Uterus (tissue), 2 donors: Measurements from ENCODE around the gene NIPBL.

Source experiments
- POLR2A ChIP-seq, 2 donors: fragments of 450-650 bp; IDR thresholded peaks; one replicate each; pipeline ENCODE4 v1.6.1; 2016; ENCODE audit warnings: antibody characterized with exemption in 2 of 2, mild to moderate bottlenecking in 1 of 2, moderate library complexity in 1 of 2
- TF ChIP-seq, protein P1 (sequence below), 4 experiments: fragments of 200-600 bp in 2 of 4; fragments of 450-650 bp in 2 of 4; sonication (generic) in 2 of 4; IDR thresholded peaks; one replicate each; pipeline ENCODE4 v1.5.1; 2016 to 2019; ENCODE audit warnings: antibody characterized with exemption in 4 of 4, mild to moderate bottlenecking in 2 of 4, moderate library complexity in 1 of 4

DNA sequence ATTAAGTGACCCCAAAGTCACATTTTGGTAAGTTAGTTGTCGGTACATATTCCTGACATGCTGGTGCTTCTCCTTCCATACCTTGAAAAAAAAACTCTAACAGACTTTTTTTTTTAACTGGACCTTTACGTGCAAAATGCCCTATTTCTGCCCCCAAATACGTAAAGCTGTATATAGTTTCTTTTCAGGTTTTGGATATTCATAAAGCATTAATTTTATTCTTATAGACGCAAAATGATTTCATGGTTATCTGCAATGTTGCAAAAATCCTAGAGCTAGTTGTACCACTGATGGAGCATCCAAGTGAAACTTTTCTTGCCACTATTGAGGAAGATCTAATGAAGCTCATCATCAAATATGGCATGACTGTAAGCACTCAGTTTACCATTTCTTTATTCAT, 167.6 kb downstream of the NIPBL start:
- TF ChIP-seq, protein P1, sequence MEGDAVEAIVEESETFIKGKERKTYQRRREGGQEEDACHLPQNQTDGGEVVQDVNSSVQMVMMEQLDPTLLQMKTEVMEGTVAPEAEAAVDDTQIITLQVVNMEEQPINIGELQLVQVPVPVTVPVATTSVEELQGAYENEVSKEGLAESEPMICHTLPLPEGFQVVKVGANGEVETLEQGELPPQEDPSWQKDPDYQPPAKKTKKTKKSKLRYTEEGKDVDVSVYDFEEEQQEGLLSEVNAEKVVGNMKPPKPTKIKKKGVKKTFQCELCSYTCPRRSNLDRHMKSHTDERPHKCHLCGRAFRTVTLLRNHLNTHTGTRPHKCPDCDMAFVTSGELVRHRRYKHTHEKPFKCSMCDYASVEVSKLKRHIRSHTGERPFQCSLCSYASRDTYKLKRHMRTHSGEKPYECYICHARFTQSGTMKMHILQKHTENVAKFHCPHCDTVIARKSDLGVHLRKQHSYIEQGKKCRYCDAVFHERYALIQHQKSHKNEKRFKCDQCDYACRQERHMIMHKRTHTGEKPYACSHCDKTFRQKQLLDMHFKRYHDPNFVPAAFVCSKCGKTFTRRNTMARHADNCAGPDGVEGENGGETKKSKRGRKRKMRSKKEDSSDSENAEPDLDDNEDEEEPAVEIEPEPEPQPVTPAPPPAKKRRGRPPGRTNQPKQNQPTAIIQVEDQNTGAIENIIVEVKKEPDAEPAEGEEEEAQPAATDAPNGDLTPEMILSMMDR (IDR thresholded peaks at IDR 0.05): no peak
- TF ChIP-seq POLR2A (IDR thresholded peaks at IDR 0.05): no peak
